Panc1 (cell line): ENCODE results near the gene FCGBP. TPM values are rescaled to one million over a fixed set of nuclear protein-coding genes. Genes with fewer than 3 reads are reported as not detected.

Experiments
- ATAC-seq: fragments of 200-7000 bp; cut with Tn5 transposase; 2 replicates; pipeline ENCODE4 v1.9.1; 2020; ENCODE audit warnings: mild to moderate bottlenecking, moderate library complexity
- BruUV-seq: library from RNA; stranded (reverse); fragments of 400-500 nt; replicated peaks from 2 replicates; lab custom pipeline; 2021; lab: Mats Ljungman, UMichigan
- CTCF ChIA-PET: fragments of 300-600 bp; sonication (Branson Sonifier 250); formaldehyde crosslinking; loops from one replicate; lab custom pipeline; 2022; ENCODE audit warnings: antibody characterized with exemption; lab: Charles Lee
- POLR2A ChIA-PET: fragments of 300-600 bp; sonication (Branson Sonifier 250); formaldehyde crosslinking; loops from one replicate; lab custom pipeline; 2022; ENCODE audit warnings: antibody characterized with exemption; lab: Charles Lee
- DNase-seq: peaks from one replicate; pipeline ENCODE4 v3.0.0-alpha.2; 2010; ENCODE audit warnings: low read depth, low spot score
- H3K27ac ChIP-seq: 2 replicates; pipeline ENCODE4 v1.5.1; 2011; ENCODE audit warnings: mild to moderate bottlenecking, low read length, inconsistent platforms
- H3K27me3 ChIP-seq: fragments of 200-500 bp; sonication (Bioruptor generic); 2 replicates; pipeline ENCODE4 v1.6.0; 2014; ENCODE audit warnings: low read length, inconsistent platforms; ENCODE audit not compliant: control insufficient read depth, insufficient read depth
- H3K36me3 ChIP-seq: fragments of 200-500 bp; sonication (Bioruptor generic); 2 replicates; pipeline ENCODE4 v1.5.1; 2014; ENCODE audit warnings: inconsistent platforms, mild to moderate bottlenecking, low read length, moderate library complexity; ENCODE audit not compliant: control insufficient read depth, insufficient read depth
- H3K4me1 ChIP-seq: 2 replicates; pipeline ENCODE4 v1.5.1; 2011; ENCODE audit warnings: inconsistent platforms, mild to moderate bottlenecking, low read length, moderate library complexity; ENCODE audit not compliant: control insufficient read depth, insufficient read depth
- H3K4me3 ChIP-seq, 2 experiments: 2 replicates each; pipeline ENCODE4 v1.5.1; 2011 to 2012; ENCODE audit warnings: low read depth in 2 of 2, low read length in 2 of 2, mild to moderate bottlenecking in 2 of 2, inconsistent platforms in 1 of 2, moderate library complexity in 1 of 2
- H3K9me3 ChIP-seq: fragments of 200-500 bp; sonication (Bioruptor generic); 2 replicates; pipeline ENCODE4 v1.5.1; 2014; ENCODE audit warnings: low read depth, mild to moderate bottlenecking, inconsistent platforms, low read length, moderate library complexity; ENCODE audit not compliant: control insufficient read depth, insufficient read depth
- CTCF ChIP-seq: fragments of 450-650 bp; IDR thresholded peaks from 2 replicates; pipeline ENCODE4 v1.5.1; 2017; ENCODE audit warnings: mild to moderate bottlenecking
- POLR2AphosphoS5 ChIP-seq: IDR thresholded peaks from 2 replicates; pipeline ENCODE4 v1.6.1; 2012; ENCODE audit warnings: mild to moderate bottlenecking, low read depth, low read length, moderate library complexity
- REST ChIP-seq, 2 experiments: IDR thresholded peaks; 2 replicates each; pipeline ENCODE4 v1.6.1; 2011 to 2012; ENCODE audit warnings: low read depth in 2 of 2, control low read depth in 1 of 2, low read length in 1 of 2, mild to moderate bottlenecking in 1 of 2, moderate library complexity in 1 of 2; ENCODE audit not compliant: insufficient read depth in 1 of 2
- SIN3A ChIP-seq: IDR thresholded peaks from 2 replicates; pipeline ENCODE4 v1.6.1; 2012; ENCODE audit warnings: low read depth, mild to moderate bottlenecking, low read length, moderate library complexity, borderline replicate concordance; ENCODE audit not compliant: insufficient read depth
- TCF7L2 ChIP-seq: IDR thresholded peaks from 2 replicates; pipeline ENCODE4 v1.6.1; 2011; ENCODE audit warnings: mild to moderate bottlenecking, low read depth, low read length, inconsistent platforms
- in situ Hi-C: cut with HindIII; loops from 2 replicates; pipeline ENCODE4 v1.10.0; 2016; ENCODE audit warnings: low sequenced_read_pairs, low pct_unique_long_range_greater_than_20kb
- intact Hi-C: fragments of 100-400 bp; cut with micrococcal nuclease; formaldehyde crosslinking; loops from one replicate; pipeline ENCODE4 v1.10.0; 2022; ENCODE audit not compliant: unreplicated experiment
- total RNA-seq: library from RNA; stranded (reverse); gene quantifications from one replicate; pipeline ENCODE4 v1.2.1, GENCODE V29; 2021; ENCODE audit not compliant: unreplicated experiment

The FCGBP gene
- total RNA-seq, 1 experiment from 2014 or later: 6.4 TPM

GRCh38 chr19:39918183-39918651 is 16.2 kb downstream of the FCGBP start:
- TF ChIP-seq REST (IDR thresholded peaks at IDR 0.05; ENCODE audit: insufficient read depth in 1 of 2, low read depth in 2 of 2, low read length in 1 of 2) (no peak), CTCF (no peak), POLR2AphosphoS5 (no peak), SIN3A (no peak), TCF7L2 (no peak)
- no peaks in the 10 kb centered on the region for H3K9me3 ChIP-seq
- no peak overlapping the region for H3K27ac ChIP-seq
- no peaks in the 10 kb centered on the region for H3K27me3 ChIP-seq
- no peaks in the 10 kb centered on the region for H3K4me1 ChIP-seq
- ATAC-seq: no peak
- in situ Hi-C loops (no loop called here), intact Hi-C loops (no loop called here)
- ChIA-PET CTCF (interaction anchor here (0.5 to 1.6 kb wide), 3 partner anchors 17 to 151 kb away, joined by 3 to 9 read pairs (median 8); partner anchors contain the start of gene PSMC4), POLR2A (interaction anchor here (0.5 to 0.8 kb wide), 4 partner anchors 20 to 283 kb away, joined by 3 to 6 read pairs (median 3); no protein-coding TSS in a partner anchor)
- no peak for DNase-seq
- H3K4me3 ChIP-seq: no peak overlapping the region
- BruUV-seq: no TSS peak
- no peaks in the 10 kb centered on the region for H3K36me3 ChIP-seq

GRCh38 chr19:39917561-39918182 is 16.8 kb downstream of the FCGBP start:
- POLR2A ChIA-PET: interaction anchor here (0.5 to 0.8 kb wide), 3 partner anchors 20 to 284 kb away, joined by 3 read pairs; no protein-coding TSS in a partner anchor
- no peaks in the 10 kb centered on the region for H3K27me3 ChIP-seq
- DNase-seq (no peak), ATAC-seq (no peak)
- H3K27ac ChIP-seq: no peak overlapping the region
- intact Hi-C loops (no loop called here), in situ Hi-C loops (no loop called here)
- no peaks in the 10 kb centered on the region for H3K4me1 ChIP-seq
- no peak for TF ChIP-seq REST (IDR thresholded peaks at IDR 0.05; ENCODE audit: insufficient read depth in 1 of 2, low read depth in 2 of 2, low read length in 1 of 2)
- TF ChIP-seq SIN3A: no peak
- no peak for TF ChIP-seq POLR2AphosphoS5
- no peak for TF ChIP-seq TCF7L2
- TF ChIP-seq CTCF: no peak
- CTCF ChIA-PET: interaction anchor here (0.5 to 1.6 kb wide), 3 partner anchors 17 to 151 kb away, joined by 3 to 9 read pairs (median 8); partner anchors contain the start of gene PSMC4
- BruUV-seq: no TSS peak
- H3K4me3 ChIP-seq: no peak overlapping the region
- no peaks in the 10 kb centered on the region for H3K9me3 ChIP-seq
- H3K36me3 ChIP-seq: no peaks in the 10 kb centered on the region
